ENCODE results near the gene RCBTB1.

RCBTB1 gene

DNA sequence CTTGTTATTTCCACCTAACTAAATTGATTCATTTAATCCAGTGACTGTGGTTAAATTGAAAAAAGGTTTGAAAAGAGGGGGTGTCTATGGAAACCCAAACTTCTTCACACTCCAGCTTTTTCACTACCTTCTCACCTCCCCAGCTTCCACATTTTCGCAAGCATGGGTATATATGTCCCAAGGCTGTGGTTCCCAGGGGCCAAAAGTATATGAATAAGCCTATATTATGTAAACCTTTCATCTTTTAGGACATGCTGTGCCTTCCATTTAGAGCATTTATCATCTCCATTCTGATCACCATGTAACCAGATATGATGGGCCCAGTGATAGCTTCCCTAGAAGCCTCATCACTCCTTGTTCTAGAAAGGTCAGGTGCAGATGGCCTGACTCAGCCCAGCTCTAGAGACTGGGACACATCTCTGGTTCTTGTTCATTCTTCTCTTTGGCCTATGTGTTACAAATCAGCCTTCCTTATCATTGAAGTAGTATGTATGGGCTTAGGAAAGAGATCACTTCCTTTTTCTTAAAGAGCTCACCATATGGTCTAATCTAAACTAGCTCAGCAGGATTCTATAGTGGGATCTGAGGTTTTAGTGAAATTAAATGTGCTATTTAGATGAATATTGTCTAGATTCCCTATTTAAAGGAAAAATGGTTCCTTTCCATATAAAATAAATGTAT lies 23.4 kb upstream of the RCBTB1 start:
- TF ChIP-seq TCF12 (IDR thresholded peaks at IDR 0.05; ENCODE audit: low read depth): no peak
- no peak for TF ChIP-seq RAD21 (IDR thresholded peaks at IDR 0.05; ENCODE audit: low read depth)
- TF ChIP-seq NFIC (IDR thresholded peaks at IDR 0.05): no peak
- no peak for TF ChIP-seq CREB1 (IDR thresholded peaks at IDR 0.05; ENCODE audit: low read depth)

GRCh38 chr13:49607761-49608160 lies 22.4 kb upstream of the RCBTB1 start:
- TF ChIP-seq EGR1 (IDR thresholded peaks at IDR 0.05) (no peak), FOXM1 (IDR thresholded peaks at IDR 0.05; ENCODE audit: borderline replicate concordance, low read depth) (no peak), RAD21 (IDR thresholded peaks at IDR 0.05; ENCODE audit: low read depth) (no peak)
- TF ChIP-seq, protein P1, sequence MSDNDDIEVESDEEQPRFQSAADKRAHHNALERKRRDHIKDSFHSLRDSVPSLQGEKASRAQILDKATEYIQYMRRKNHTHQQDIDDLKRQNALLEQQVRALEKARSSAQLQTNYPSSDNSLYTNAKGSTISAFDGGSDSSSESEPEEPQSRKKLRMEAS (IDR thresholded peaks at IDR 0.05): no peak
- TF ChIP-seq, protein P2, sequence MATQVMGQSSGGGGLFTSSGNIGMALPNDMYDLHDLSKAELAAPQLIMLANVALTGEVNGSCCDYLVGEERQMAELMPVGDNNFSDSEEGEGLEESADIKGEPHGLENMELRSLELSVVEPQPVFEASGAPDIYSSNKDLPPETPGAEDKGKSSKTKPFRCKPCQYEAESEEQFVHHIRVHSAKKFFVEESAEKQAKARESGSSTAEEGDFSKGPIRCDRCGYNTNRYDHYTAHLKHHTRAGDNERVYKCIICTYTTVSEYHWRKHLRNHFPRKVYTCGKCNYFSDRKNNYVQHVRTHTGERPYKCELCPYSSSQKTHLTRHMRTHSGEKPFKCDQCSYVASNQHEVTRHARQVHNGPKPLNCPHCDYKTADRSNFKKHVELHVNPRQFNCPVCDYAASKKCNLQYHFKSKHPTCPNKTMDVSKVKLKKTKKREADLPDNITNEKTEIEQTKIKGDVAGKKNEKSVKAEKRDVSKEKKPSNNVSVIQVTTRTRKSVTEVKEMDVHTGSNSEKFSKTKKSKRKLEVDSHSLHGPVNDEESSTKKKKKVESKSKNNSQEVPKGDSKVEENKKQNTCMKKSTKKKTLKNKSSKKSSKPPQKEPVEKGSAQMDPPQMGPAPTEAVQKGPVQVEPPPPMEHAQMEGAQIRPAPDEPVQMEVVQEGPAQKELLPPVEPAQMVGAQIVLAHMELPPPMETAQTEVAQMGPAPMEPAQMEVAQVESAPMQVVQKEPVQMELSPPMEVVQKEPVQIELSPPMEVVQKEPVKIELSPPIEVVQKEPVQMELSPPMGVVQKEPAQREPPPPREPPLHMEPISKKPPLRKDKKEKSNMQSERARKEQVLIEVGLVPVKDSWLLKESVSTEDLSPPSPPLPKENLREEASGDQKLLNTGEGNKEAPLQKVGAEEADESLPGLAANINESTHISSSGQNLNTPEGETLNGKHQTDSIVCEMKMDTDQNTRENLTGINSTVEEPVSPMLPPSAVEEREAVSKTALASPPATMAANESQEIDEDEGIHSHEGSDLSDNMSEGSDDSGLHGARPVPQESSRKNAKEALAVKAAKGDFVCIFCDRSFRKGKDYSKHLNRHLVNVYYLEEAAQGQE (IDR thresholded peaks at IDR 0.05; ENCODE audit: low read depth): no peak

GRCh38 chr13:49606747-49607648 lies 21.6 kb upstream of the RCBTB1 start:
- TF ChIP-seq CREB1 (IDR thresholded peaks at IDR 0.05; ENCODE audit: low read depth) (no peak), YY1 (IDR thresholded peaks at IDR 0.05; ENCODE audit: low read depth) (peak; percentile 78), EP300 (IDR thresholded peaks at IDR 0.05; ENCODE audit: borderline replicate concordance) (no peak), EGR1 (IDR thresholded peaks at IDR 0.05) (no peak), RAD21 (IDR thresholded peaks at IDR 0.05; ENCODE audit: low read depth) (peak; percentile 96)
- TF ChIP-seq, protein P1 (IDR thresholded peaks at IDR 0.05): no peak

DNA sequence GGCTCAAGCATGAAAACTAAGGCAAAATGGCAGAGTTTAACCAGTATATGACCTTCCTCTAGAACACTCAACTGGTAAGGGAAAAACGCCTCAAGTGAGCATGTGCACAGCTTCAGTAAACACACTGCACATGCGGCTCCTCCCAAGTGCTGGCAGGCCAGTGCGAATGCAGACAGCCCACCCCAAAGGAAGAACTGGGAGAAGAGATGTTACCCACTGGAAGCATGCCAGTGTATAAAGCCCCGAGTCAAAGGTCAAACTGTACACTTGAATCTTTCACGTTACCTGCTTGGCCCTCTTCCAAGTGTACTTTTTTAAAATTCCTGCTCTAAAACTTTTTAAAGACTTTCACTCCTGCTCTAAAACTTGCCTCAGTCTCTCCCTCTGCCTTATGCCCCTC lies 19.2 kb upstream of the RCBTB1 start:
- TF ChIP-seq NFIC (IDR thresholded peaks at IDR 0.05) (no peak), FOXM1 (IDR thresholded peaks at IDR 0.05; ENCODE audit: borderline replicate concordance, low read depth) (no peak), EP300 (IDR thresholded peaks at IDR 0.05; ENCODE audit: borderline replicate concordance) (no peak), TEAD4 (IDR thresholded peaks at IDR 0.05) (no peak), USF1 (IDR thresholded peaks at IDR 0.05) (no peak), YY1 (IDR thresholded peaks at IDR 0.05; ENCODE audit: low read depth) (no peak), CREB1 (IDR thresholded peaks at IDR 0.05; ENCODE audit: low read depth) (no peak), CEBPB (IDR thresholded peaks at IDR 0.05) (no peak), RAD21 (IDR thresholded peaks at IDR 0.05; ENCODE audit: low read depth) (no peak), TAF1 (IDR thresholded peaks at IDR 0.05; ENCODE audit: low read depth) (no peak), ZBTB7A (IDR thresholded peaks at IDR 0.05; ENCODE audit: low read depth) (no peak), EGR1 (IDR thresholded peaks at IDR 0.05) (no peak), TCF12 (IDR thresholded peaks at IDR 0.05; ENCODE audit: low read depth) (no peak)
- TF ChIP-seq, protein P2 (IDR thresholded peaks at IDR 0.05; ENCODE audit: low read depth): no peak
- TF ChIP-seq, protein P1 (IDR thresholded peaks at IDR 0.05): no peak

- TF ChIP-seq TCF12 (IDR thresholded peaks at IDR 0.05; ENCODE audit: low read depth) (no peak), YY1 (IDR thresholded peaks at IDR 0.05; ENCODE audit: low read depth) (no peak), EP300 (IDR thresholded peaks at IDR 0.05; ENCODE audit: borderline replicate concordance) (no peak), CEBPB (IDR thresholded peaks at IDR 0.05) (no peak), ZBTB7A (IDR thresholded peaks at IDR 0.05; ENCODE audit: low read depth) (no peak), FOXM1 (IDR thresholded peaks at IDR 0.05; ENCODE audit: borderline replicate concordance, low read depth) (no peak)
- TF ChIP-seq, protein P1 (IDR thresholded peaks at IDR 0.05): no peak
- TF ChIP-seq, protein P2 (IDR thresholded peaks at IDR 0.05; ENCODE audit: low read depth): no peak
Observed at GRCh38 chr13:49602005-49602404, 16.6 kb upstream of the RCBTB1 start.

All from Ishikawa (cell line).